ENCODE data around the gene TRPM3. TPM values are rescaled to one million over a fixed set of nuclear protein-coding genes. Genes with fewer than 3 reads are reported as not detected.

Gene TRPM3
- polyA plus RNA-seq, 2 of the 4 experiments (the other 2 are of a cell fraction): not detected

DNA sequence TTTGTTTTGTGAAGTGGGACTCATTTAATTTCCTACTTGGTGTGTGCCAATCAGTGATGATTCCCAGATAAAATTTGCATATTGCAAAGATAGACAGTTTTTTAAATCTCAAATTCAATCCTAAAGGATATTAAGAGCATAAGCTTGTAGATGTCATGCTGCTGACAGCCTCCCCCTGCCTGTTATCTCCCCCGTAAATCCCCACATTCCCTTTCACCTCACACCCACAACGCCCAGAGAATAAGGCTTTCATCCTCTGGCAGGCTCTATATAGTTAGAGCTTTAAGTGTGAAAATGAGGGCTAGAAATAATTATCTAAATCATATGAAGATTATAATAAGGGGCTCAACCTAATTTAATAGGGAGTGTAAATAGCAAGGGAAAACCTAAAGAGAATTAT lies 265.0 kb downstream of the TRPM3 start:
- no peak for TF ChIP-seq CBX2 (IDR thresholded peaks at IDR 0.05; ENCODE audit: borderline replicate concordance, low read depth)
- no peak for DNase-seq (ENCODE audit: low read depth in 1 of 2, low spot score in 1 of 2)
- Histone ChIP-seq H3K4me2 (no peak overlapping the region), H3K27ac (no peak overlapping the region), H3K9me3 (no peaks in the 10 kb centered on the region), H3K4me3 (no peak overlapping the region), H3K4me1 (no peaks in the 10 kb centered on the region)
- ChIA-PET POLR2A (no interaction called here), CTCF (no interaction called here)
- ATAC-seq: no peak
- WGBS (ENCODE audit: missing lambda C conversion rate): 13% methylated on average over 2 of the region's 2 CpGs
- no peak for FAIRE-seq

- H3K4me1 ChIP-seq: no peaks in the 10 kb centered on the region
- no peak for TF ChIP-seq HES2 (IDR thresholded peaks at IDR 0.05)
- no peak for TF ChIP-seq ESRRA (IDR thresholded peaks at IDR 0.05; ENCODE audit: borderline replicate concordance, low read length)
- no peak for TF ChIP-seq SREBF2 (IDR thresholded peaks at IDR 0.05)
- TF ChIP-seq FOSB (CRISPR knock-in tag; IDR thresholded peaks at IDR 0.05): no peak
- TF ChIP-seq ZNF302 (CRISPR knock-in tag; IDR thresholded peaks at IDR 0.05): no peak
- no peak for TF ChIP-seq GATA3 (IDR thresholded peaks at IDR 0.05; ENCODE audit: borderline replicate concordance)
- no peak for TF ChIP-seq TP53 (CRISPR knock-in tag; IDR thresholded peaks at IDR 0.05)
- no peak for TF ChIP-seq NR3C1 (IDR thresholded peaks at IDR 0.05)
- TF ChIP-seq USF2 (IDR thresholded peaks at IDR 0.05): no peak
- no peak for TF ChIP-seq TFCP2L1 (CRISPR knock-in tag; IDR thresholded peaks at IDR 0.05)
- TF ChIP-seq CHD4 (IDR thresholded peaks at IDR 0.05; ENCODE audit: borderline replicate concordance): no peak
- TF ChIP-seq RNF2 (IDR thresholded peaks at IDR 0.05; ENCODE audit: borderline replicate concordance, low read depth): no peak
- TF ChIP-seq RARB (CRISPR knock-in tag; IDR thresholded peaks at IDR 0.05): no peak
- no peak for TF ChIP-seq NFE2L2 (conservative IDR thresholded peaks at IDR 0.05; ENCODE audit: low read length)
- no peak for TF ChIP-seq PBX3 (IDR thresholded peaks at IDR 0.05)
- TF ChIP-seq JUN (IDR thresholded peaks at IDR 0.05): no peak
- no peak for TF ChIP-seq CEBPB (IDR thresholded peaks at IDR 0.05)
- no peak for TF ChIP-seq KDM1A (IDR thresholded peaks at IDR 0.05; ENCODE audit: low read depth)
- no peak for TF ChIP-seq KDM5A (IDR thresholded peaks at IDR 0.05)
- TF ChIP-seq HEYL (CRISPR knock-in tag; IDR thresholded peaks at IDR 0.05): no peak
- ChIA-PET POLR2A (no interaction called here), CTCF (no interaction called here)
- H3K4me3 ChIP-seq: no peak overlapping the region
- no peaks in the 10 kb centered on the region for H3K9me3 ChIP-seq
- FAIRE-seq (no peak), DNase-seq (ENCODE audit: low read depth in 1 of 2, low spot score in 1 of 2) (no peak), ATAC-seq (no peak)
- no peak overlapping the region for H3K27ac ChIP-seq
- no peak overlapping the region for H3K4me2 ChIP-seq
- WGBS (ENCODE audit: missing lambda C conversion rate): 0% methylated on average over 1 of the region's 1 CpG
Observed at GRCh38 chr9:70852711-70853240, 268.6 kb downstream of the TRPM3 start.

- Histone ChIP-seq H3K9me3 (no peaks in the 10 kb centered on the region), H3K4me1 (no peaks in the 10 kb centered on the region), H3K27ac (no peak overlapping the region), H3K4me3 (no peak overlapping the region), H3K4me2 (no peak overlapping the region)
- ChIA-PET POLR2A (no interaction called here), CTCF (interaction anchor here (1.2 kb wide), 1 partner anchor 409 kb away, joined by 3 read pairs; no protein-coding TSS in a partner anchor)
- FAIRE-seq (no peak), DNase-seq (ENCODE audit: low read depth in 1 of 2, low spot score in 1 of 2) (no peak), ATAC-seq (no peak)
- TF ChIP-seq ZNF302 (CRISPR knock-in tag; IDR thresholded peaks at IDR 0.05): no peak
- TF ChIP-seq CBX8 (IDR thresholded peaks at IDR 0.05): no peak
- TF ChIP-seq EHF (CRISPR knock-in tag; IDR thresholded peaks at IDR 0.05): no peak
- TF ChIP-seq RNF2 (IDR thresholded peaks at IDR 0.05; ENCODE audit: borderline replicate concordance, low read depth): no peak
- TF ChIP-seq HMGXB4 (CRISPR knock-in tag; IDR thresholded peaks at IDR 0.05; ENCODE audit: borderline replicate concordance): no peak
- TF ChIP-seq PHF8 (IDR thresholded peaks at IDR 0.05; ENCODE audit: borderline replicate concordance, low read depth): no peak
- no peak for TF ChIP-seq RFX5 (IDR thresholded peaks at IDR 0.05)
- no peak for TF ChIP-seq HOXB13 (CRISPR knock-in tag; IDR thresholded peaks at IDR 0.05; ENCODE audit: low read depth)
- TF ChIP-seq ZSCAN20 (CRISPR knock-in tag; IDR thresholded peaks at IDR 0.05): no peak
- no peak for TF ChIP-seq KDM1A (IDR thresholded peaks at IDR 0.05; ENCODE audit: low read depth)
- TF ChIP-seq HES2 (IDR thresholded peaks at IDR 0.05): no peak
- TF ChIP-seq JUNB (IDR thresholded peaks at IDR 0.05): no peak
- TF ChIP-seq ATOH8 (CRISPR knock-in tag; IDR thresholded peaks at IDR 0.05; ENCODE audit: low read depth): no peak
- no peak for TF ChIP-seq TFCP2L1 (CRISPR knock-in tag; IDR thresholded peaks at IDR 0.05)
- no peak for TF ChIP-seq ZC3H11A (IDR thresholded peaks at IDR 0.05)
- TF ChIP-seq RARB (CRISPR knock-in tag; IDR thresholded peaks at IDR 0.05): no peak
- no peak for TF ChIP-seq EP300 (IDR thresholded peaks at IDR 0.05)
- WGBS (ENCODE audit: missing lambda C conversion rate): 2% methylated on average over 2 of the region's 2 CpGs
Observed at GRCh38 chr9:70840266-70840665, 281.2 kb downstream of the TRPM3 start.

Measured in A549 (cell line).